Vagina (tissue), 2 donors: ENCODE measurements around the gene PRR13.
"Not testable (repeated sequence)": the region's sequence is repeated elsewhere in the genome, so short reads cannot be mapped to it uniquely, and the experiment has no call there.

ENCODE experiments used
- POLR2A ChIP-seq, 2 donors: fragments of 450-650 bp; IDR thresholded peaks; one replicate each; pipeline ENCODE4 v1.6.1; 2017; ENCODE audit warnings: antibody characterized with exemption in 2 of 2, mild to moderate bottlenecking in 2 of 2, moderate library complexity in 2 of 2
- TF ChIP-seq, protein P1 (sequence below), 3 experiments: fragments of 450-650 bp in 2 of 3; fragments of 200-600 bp in 1 of 3; sonication (generic) in 1 of 3; IDR thresholded peaks; one replicate each; pipeline ENCODE4 v1.5.1; 2017 to 2019; ENCODE audit warnings: antibody characterized with exemption in 3 of 3, mild to moderate bottlenecking in 2 of 3, moderate library complexity in 2 of 3

DNA sequence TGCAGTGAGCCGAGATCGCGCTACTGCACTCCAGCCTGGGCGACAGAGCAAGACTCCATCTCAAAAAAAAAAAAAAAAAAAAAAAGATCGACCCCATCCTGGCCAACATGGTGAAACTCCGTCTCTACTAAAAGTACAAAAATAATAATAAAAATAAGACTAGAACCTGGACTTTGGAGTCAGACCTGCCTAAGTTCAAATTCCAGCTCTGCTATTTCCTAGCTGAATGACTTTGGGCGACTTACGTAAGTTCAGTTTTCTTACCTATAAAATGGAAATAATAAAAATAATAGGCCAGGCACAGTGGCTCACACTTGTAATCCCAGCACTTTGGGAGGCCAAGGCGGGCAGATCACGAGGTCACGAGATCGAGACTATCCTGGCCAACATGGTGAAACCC, 19.3 kb upstream of the PRR13 start:
- TF ChIP-seq, protein P1, sequence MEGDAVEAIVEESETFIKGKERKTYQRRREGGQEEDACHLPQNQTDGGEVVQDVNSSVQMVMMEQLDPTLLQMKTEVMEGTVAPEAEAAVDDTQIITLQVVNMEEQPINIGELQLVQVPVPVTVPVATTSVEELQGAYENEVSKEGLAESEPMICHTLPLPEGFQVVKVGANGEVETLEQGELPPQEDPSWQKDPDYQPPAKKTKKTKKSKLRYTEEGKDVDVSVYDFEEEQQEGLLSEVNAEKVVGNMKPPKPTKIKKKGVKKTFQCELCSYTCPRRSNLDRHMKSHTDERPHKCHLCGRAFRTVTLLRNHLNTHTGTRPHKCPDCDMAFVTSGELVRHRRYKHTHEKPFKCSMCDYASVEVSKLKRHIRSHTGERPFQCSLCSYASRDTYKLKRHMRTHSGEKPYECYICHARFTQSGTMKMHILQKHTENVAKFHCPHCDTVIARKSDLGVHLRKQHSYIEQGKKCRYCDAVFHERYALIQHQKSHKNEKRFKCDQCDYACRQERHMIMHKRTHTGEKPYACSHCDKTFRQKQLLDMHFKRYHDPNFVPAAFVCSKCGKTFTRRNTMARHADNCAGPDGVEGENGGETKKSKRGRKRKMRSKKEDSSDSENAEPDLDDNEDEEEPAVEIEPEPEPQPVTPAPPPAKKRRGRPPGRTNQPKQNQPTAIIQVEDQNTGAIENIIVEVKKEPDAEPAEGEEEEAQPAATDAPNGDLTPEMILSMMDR (IDR thresholded peaks at IDR 0.05), result not testable (repeated sequence)
- TF ChIP-seq POLR2A (IDR thresholded peaks at IDR 0.05), result not testable (repeated sequence)
